ENCODE data around the gene SH3GL3.

SH3GL3 gene

DNA sequence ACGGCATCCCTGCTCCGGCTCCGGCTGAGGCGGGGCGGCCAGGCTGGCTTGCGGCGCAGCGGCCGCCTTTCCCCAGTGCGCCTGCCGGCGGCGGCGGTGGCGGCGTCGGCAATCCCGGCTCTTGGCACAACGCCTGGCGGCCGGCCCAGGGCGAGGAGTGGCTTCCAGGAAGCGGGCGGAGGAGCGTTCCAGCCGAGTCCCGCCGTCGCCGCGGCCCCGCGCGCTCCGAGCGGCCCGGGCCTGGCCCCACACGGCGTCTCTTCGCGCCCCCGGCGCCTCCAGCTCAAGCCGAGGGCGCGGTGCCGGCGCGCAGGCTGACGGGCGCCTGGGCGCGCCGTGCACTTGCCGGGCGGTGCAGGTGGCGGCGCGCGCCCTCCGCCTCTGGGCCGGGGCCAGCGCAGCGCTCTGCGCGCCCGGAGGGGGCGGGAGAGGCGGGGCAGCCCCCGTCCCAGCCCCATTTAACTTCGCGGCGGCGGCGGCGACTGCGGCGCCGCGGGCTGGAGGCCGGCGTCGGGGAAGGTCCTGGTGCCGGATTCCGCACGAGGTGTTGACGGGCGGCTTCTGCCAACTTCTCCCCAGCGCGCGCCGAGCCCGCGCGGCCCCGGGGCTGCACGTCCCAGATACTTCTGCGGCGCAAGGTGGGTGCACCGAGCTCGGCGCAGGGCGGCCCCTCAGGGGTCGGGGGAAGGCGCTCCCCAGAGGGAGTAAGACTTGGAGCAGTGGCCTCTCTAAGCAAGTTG is 206.7 kb downstream of the SH3GL3 start, which contains the start of gene ADAMTSL3:
TSS of gene ADAMTSL3 (plus strand) at position 485 of the 740 bp plus-strand sequence. CDS start 1,639 bp downstream, outside the sequence.
- 0 out of 2 replicates have a peak within 1 kb of the TSS, but pooled peaks have one; percentile 23 for H3K27ac ChIP-seq
- TF ChIP-seq CTCF (IDR thresholded peaks at IDR 0.05) (peak; percentile 0; the same call in 1 of the 2 replicates), ZFX (IDR thresholded peaks at IDR 0.05; ENCODE audit: borderline replicate concordance) (no peak)

DNA sequence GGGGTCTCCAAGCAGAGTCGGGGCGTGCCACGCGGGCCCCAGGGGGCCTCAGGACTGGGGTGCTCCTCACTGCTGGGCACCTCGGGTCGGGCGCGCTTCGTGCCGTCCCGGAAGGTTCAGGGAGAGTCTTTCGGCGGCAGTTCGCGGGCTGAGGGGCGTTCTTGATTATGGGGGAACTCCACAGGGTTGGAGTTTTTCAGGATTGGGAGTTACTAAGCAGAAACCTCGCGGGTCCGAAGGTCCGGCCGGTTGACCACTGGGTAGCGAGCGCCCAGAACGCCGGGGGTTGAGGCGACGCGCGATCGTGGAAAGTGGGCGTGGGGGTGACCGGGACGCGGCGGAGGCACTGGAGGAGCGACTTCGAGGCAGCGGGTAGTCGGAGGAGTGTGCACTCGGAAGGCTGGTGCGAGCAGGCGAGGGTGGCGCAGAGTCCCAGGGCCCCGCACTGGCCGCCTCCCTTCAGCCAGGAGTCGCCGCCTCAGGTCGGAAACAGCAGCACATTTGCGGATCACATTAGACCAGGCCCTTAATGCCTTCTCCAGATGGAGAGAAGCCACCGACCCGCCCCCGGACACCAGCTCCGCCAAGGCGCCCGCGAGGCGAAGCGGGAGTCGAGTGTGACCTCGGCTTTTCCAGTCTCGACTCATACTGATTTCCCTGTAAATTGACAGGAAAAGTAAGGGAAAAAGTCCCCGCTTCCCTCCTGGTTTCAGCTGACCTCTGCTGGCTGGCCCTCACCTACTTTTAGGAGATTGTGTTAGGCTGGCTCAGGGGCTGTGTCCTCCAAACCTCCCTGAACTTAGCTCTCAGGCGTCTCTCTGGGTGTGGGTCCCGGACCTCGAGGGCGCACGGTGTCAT is 207.5 kb downstream of the SH3GL3 start:
- TF ChIP-seq CTCF (IDR thresholded peaks at IDR 0.05) (no peak), ZFX (IDR thresholded peaks at IDR 0.05; ENCODE audit: borderline replicate concordance) (no peak)
- H3K27ac ChIP-seq = no peak overlapping the region

- no peak for TF ChIP-seq ZFX (IDR thresholded peaks at IDR 0.05; ENCODE audit: borderline replicate concordance)
- H3K27ac ChIP-seq = no peak overlapping the region
These were observed 208.1 kb downstream of the SH3GL3 start for GRCh38 chr15:83655237-83655616.

DNA sequence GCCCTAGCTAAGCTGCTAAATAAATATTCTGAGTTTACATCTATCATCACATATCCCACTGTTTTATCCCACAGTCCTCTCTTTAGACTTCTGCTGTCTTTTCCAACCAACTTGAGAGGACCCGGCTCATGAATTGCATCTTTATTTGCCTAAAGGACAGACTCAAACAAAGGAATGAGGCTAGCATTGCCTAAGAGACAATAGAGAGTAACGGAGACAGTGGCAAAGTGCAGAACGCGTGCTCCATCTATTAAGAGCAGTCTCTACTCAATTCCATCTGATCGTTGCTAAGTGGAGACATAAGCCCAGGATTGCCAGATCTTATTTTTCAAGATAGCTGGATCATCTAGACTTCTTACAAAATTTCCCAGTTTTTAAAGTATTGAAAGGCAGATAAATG is 209.1 kb downstream of the SH3GL3 start:
- no peak overlapping the region for H3K27ac ChIP-seq
- no peak for TF ChIP-seq CTCF (IDR thresholded peaks at IDR 0.05)
- TF ChIP-seq ZFX (IDR thresholded peaks at IDR 0.05; ENCODE audit: borderline replicate concordance) = no peak

DNA sequence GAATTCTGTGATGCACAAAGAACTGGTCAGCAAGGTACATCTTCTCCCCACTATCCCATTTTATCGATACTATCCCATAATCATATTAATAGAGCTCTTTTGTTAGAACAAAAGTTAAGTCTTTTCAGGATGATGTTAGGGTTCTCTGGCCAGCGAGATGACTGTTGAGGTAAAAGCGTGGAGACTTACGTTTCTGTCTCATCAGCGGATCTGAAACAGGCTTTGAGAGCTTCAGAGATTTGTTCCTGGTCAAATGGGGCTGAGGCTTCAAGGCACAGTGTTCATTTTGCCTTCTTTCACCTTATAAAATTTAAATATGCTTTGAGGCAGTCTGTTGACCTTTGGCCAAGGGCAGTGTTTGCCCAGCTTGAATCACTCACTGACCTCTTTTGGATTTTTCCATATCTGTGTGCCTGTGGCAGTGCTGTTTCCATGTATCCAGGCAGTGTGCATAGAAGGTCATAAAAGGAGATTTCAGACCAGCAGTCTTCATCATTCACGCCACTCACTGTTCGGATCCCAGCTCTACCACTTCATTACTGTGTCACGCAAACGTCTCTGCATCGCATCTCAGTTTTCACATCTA is 209.9 kb downstream of the SH3GL3 start:
- TF ChIP-seq ZFX (IDR thresholded peaks at IDR 0.05; ENCODE audit: borderline replicate concordance) (no peak), CTCF (IDR thresholded peaks at IDR 0.05) (no peak)
- no peak overlapping the region for H3K27ac ChIP-seq

DNA sequence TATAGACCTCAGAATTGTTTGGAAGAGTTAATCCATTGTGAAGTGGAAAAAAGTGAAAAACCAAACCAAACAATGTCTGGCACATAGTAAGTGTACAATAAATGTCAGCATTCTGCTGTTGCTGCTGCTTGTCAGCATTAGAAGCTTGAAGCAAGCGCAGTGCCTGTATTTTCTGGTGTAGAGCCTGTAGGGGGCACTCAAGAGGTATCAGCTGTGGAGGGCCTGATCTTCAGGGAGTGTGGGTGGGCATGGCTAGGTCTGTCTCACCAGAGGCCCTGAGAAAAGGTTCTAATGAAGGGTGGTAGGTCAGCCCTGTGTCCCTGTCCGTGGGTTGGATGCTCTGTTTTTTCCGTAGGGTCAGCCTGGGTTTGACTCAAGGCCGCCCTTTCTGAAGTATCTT is 210.4 kb downstream of the SH3GL3 start:
- H3K27ac ChIP-seq = no peak overlapping the region
- TF ChIP-seq ZFX (IDR thresholded peaks at IDR 0.05; ENCODE audit: borderline replicate concordance) (no peak), CTCF (IDR thresholded peaks at IDR 0.05) (peak; percentile 50)

All from 22Rv1 (cell line).